H9 (cell line): Measurements from ENCODE around the gene SERINC1. TPM values are rescaled to one million over a fixed set of nuclear protein-coding genes. Genes with fewer than 3 reads are reported as not detected.

ENCODE experiments used
- DNase-seq: peaks from one replicate; pipeline ENCODE4 v3.0.0-alpha.2; 2017
- H2AFZ ChIP-seq: one replicate; pipeline ENCODE4 v1.6.1; 2013; ENCODE audit warnings: mild to moderate bottlenecking, low read length, control low read depth, moderate library complexity
- H2AK5ac ChIP-seq: 2 replicates; pipeline ENCODE4 v1.6.1; 2013; ENCODE audit warnings: low read length, control low read depth, mixed read lengths; ENCODE audit not compliant: insufficient read length
- H2BK120ac ChIP-seq: one replicate; pipeline ENCODE4 v1.6.1; 2013; ENCODE audit warnings: low read depth, mild to moderate bottlenecking, low read length, control low read depth, inconsistent platforms; ENCODE audit not compliant: poor library complexity, severe bottlenecking
- H2BK12ac ChIP-seq: 2 replicates; pipeline ENCODE4 v1.6.1; 2013; ENCODE audit warnings: low read length, control low read depth, mixed read lengths, low read depth; ENCODE audit not compliant: insufficient read length
- H2BK15ac ChIP-seq: 2 replicates; pipeline ENCODE4 v1.6.1; 2013; ENCODE audit warnings: low read depth, low read length, control low read depth
- H2BK20ac ChIP-seq: one replicate; pipeline ENCODE4 v1.6.1; 2013; ENCODE audit warnings: low read depth, mild to moderate bottlenecking, low read length, control low read depth, inconsistent platforms; ENCODE audit not compliant: poor library complexity, severe bottlenecking
- H2BK5ac ChIP-seq: 2 replicates; pipeline ENCODE4 v1.6.1; 2013; ENCODE audit warnings: low read length, control low read depth, mixed read lengths; ENCODE audit not compliant: insufficient read length
- H3K14ac ChIP-seq: 2 replicates; pipeline ENCODE4 v1.6.1; 2013; ENCODE audit warnings: low read length, control low read depth; ENCODE audit not compliant: insufficient read depth
- H3K18ac ChIP-seq: 2 replicates; pipeline ENCODE4 v1.6.1; 2013; ENCODE audit warnings: low read depth, mild to moderate bottlenecking, mixed read lengths, low read length, control low read depth; ENCODE audit not compliant: insufficient read length
- H3K23ac ChIP-seq: 2 replicates; pipeline ENCODE4 v1.6.1; 2013; ENCODE audit warnings: low read length, control low read depth, mixed read lengths, low read depth; ENCODE audit not compliant: insufficient read length
- H3K23me2 ChIP-seq: 2 replicates; pipeline ENCODE4 v1.6.1; 2013; ENCODE audit warnings: low read depth, mild to moderate bottlenecking, mixed read lengths, low read length, control low read depth; ENCODE audit not compliant: insufficient read length, poor library complexity, severe bottlenecking
- H3K27ac ChIP-seq: 2 replicates; pipeline ENCODE4 v1.5.1; 2013; ENCODE audit warnings: low read length, control low read depth, mixed read lengths, low read depth; ENCODE audit not compliant: insufficient read length
- H3K27me3 ChIP-seq: 2 replicates; pipeline ENCODE4 v1.6.1; 2013; ENCODE audit warnings: low read length, control low read depth, inconsistent platforms; ENCODE audit not compliant: insufficient read depth
- H3K4ac ChIP-seq: 2 replicates; pipeline ENCODE4 v1.6.1; 2013; ENCODE audit warnings: low read depth, mild to moderate bottlenecking, control low read depth, inconsistent platforms, low read length, moderate library complexity
- H3K4me1 ChIP-seq: 2 replicates; pipeline ENCODE4 v1.6.1; 2013; ENCODE audit warnings: low read length, control low read depth, inconsistent platforms; ENCODE audit not compliant: insufficient read depth
- H3K4me2 ChIP-seq: 2 replicates; pipeline ENCODE4 v1.6.1; 2013; ENCODE audit warnings: low read length, control low read depth, mixed read lengths; ENCODE audit not compliant: insufficient read length, insufficient read depth
- H3K56ac ChIP-seq: 2 replicates; pipeline ENCODE4 v1.6.1; 2013; ENCODE audit warnings: low read depth, mild to moderate bottlenecking, mixed read lengths, low read length, control low read depth; ENCODE audit not compliant: insufficient read length
- H3K79me1 ChIP-seq: 2 replicates; pipeline ENCODE4 v1.6.1; 2013; ENCODE audit warnings: low read depth, mild to moderate bottlenecking, moderate library complexity, low read length, control low read depth, inconsistent platforms; ENCODE audit not compliant: insufficient read depth, poor library complexity, severe bottlenecking
- H3K79me2 ChIP-seq: 2 replicates; pipeline ENCODE4 v1.6.1; 2013; ENCODE audit warnings: low read length, control low read depth, inconsistent platforms; ENCODE audit not compliant: insufficient read depth
- H3K9ac ChIP-seq: 2 replicates; pipeline ENCODE4 v1.6.1; 2013; ENCODE audit warnings: low read length, control low read depth, mixed read lengths; ENCODE audit not compliant: insufficient read length; ENCODE audit errors: extremely low read depth
- H3K9me3 ChIP-seq: one replicate; pipeline ENCODE4 v1.6.1; 2013; ENCODE audit warnings: low read depth, low read length, inconsistent platforms; ENCODE audit not compliant: control insufficient read depth
- H3T11ph ChIP-seq: one replicate; pipeline ENCODE4 v1.6.1; 2013; ENCODE audit warnings: mild to moderate bottlenecking, low read length, control low read depth, inconsistent platforms
- H4K20me1 ChIP-seq: one replicate; pipeline ENCODE4 v1.6.1; 2013; ENCODE audit not compliant: control insufficient read depth, insufficient read length, insufficient read depth
- H4K5ac ChIP-seq: 2 replicates; pipeline ENCODE4 v1.6.1; 2013; ENCODE audit warnings: low read depth, mild to moderate bottlenecking, mixed read lengths, low read length, control low read depth; ENCODE audit not compliant: insufficient read length
- H4K8ac ChIP-seq: replicated peaks from 2 replicates; pipeline ENCODE4 v1.6.1; 2013; ENCODE audit warnings: low read length, control low read depth, mixed read lengths, low read depth; ENCODE audit not compliant: insufficient read length
- H4K91ac ChIP-seq: 2 replicates; pipeline ENCODE4 v1.6.1; 2013; ENCODE audit warnings: low read depth, mild to moderate bottlenecking, moderate library complexity, mixed read lengths, low read length, control low read depth; ENCODE audit not compliant: insufficient read length
- H3K27ac Mint-ChIP-seq, 3 experiments: 2 replicates in 2 of 3; 3 replicates in 1 of 3; pipeline ENCODE4 v1.8.0; 2020 to 2021; ENCODE audit warnings: mixed read lengths in 3 of 3, mild to moderate bottlenecking in 1 of 3, moderate library complexity in 1 of 3
- H3K27me3 Mint-ChIP-seq: 2 replicates; pipeline ENCODE4 v1.8.0; 2021; ENCODE audit warnings: low read depth, mild to moderate bottlenecking, moderate library complexity, mixed read lengths
- H3K36me3 Mint-ChIP-seq, 3 experiments: 2 replicates in 2 of 3; 3 replicates in 1 of 3; pipeline ENCODE4 v1.8.0; 2020 to 2021; ENCODE audit warnings: low read depth in 3 of 3, mixed read lengths in 3 of 3; ENCODE audit not compliant: insufficient read depth in 1 of 3
- H3K4me1 Mint-ChIP-seq, 2 experiments: 2 replicates each; pipeline ENCODE4 v1.8.0; 2020; ENCODE audit warnings: mixed read lengths in 2 of 2
- H3K4me3 Mint-ChIP-seq, 2 experiments: 2 replicates in 1 of 2; 3 replicates in 1 of 2; pipeline ENCODE4 v1.8.0; 2020 to 2021; ENCODE audit warnings: mild to moderate bottlenecking in 2 of 2, mixed read lengths in 2 of 2, moderate library complexity in 1 of 2
- H3K9me3 Mint-ChIP-seq, 2 experiments: 2 replicates in 1 of 2; 3 replicates in 1 of 2; pipeline ENCODE4 v1.8.0; 2020; ENCODE audit warnings: mild to moderate bottlenecking in 2 of 2, mixed read lengths in 2 of 2, moderate library complexity in 1 of 2
- WGBS: extraction: QIAGEN DNeasy Blood & Tissue Kit; methylation state at CpG from one replicate; pipeline ENCODE4 v1.1.7; 2013; ENCODE audit warnings: missing lambda C conversion rate, low lambda C conversion rate, mixed read lengths; ENCODE audit not compliant: insufficient read length; ENCODE audit errors: extremely low coverage; 5-methylcytosine and 5-hydroxymethylcytosine counted together
- total RNA-seq: library from RNA; stranded (reverse); gene quantifications from 2 replicates; pipeline ENCODE4 v1.2.1, GENCODE V29; 2021
- TF ChIP-seq, protein P1 (sequence below): fragments of 200-600 bp; sonication (generic); conservative IDR thresholded peaks from 3 replicates; pipeline ENCODE4 v1.8.0; 2021; ENCODE audit warnings: antibody characterized with exemption, mild to moderate bottlenecking

The SERINC1 gene
- total RNA-seq, 1 experiment from 2014 or later: 48.4 TPM

- no CpG with 5 or more reads among the region's 82 CpGs for WGBS
- TF ChIP-seq, protein P1, sequence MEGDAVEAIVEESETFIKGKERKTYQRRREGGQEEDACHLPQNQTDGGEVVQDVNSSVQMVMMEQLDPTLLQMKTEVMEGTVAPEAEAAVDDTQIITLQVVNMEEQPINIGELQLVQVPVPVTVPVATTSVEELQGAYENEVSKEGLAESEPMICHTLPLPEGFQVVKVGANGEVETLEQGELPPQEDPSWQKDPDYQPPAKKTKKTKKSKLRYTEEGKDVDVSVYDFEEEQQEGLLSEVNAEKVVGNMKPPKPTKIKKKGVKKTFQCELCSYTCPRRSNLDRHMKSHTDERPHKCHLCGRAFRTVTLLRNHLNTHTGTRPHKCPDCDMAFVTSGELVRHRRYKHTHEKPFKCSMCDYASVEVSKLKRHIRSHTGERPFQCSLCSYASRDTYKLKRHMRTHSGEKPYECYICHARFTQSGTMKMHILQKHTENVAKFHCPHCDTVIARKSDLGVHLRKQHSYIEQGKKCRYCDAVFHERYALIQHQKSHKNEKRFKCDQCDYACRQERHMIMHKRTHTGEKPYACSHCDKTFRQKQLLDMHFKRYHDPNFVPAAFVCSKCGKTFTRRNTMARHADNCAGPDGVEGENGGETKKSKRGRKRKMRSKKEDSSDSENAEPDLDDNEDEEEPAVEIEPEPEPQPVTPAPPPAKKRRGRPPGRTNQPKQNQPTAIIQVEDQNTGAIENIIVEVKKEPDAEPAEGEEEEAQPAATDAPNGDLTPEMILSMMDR: peak; percentile 42; the same call in 2 of the 3 replicates
- peaks cover 5% of the 10 kb centered on the region for H3K79me1 ChIP-seq
- H3K23ac ChIP-seq: no peak within 1 kb of the TSS
- H3K4me1 ChIP-seq: peaks cover 2% of the 10 kb centered on the region; the same call in 1 of the 2 replicates
- H3T11ph ChIP-seq: no peak within 1 kb of the TSS
- peaks cover 21% of the 10 kb centered on the region; the same call in 1 of the 2 replicates for H3K27me3 ChIP-seq
- H2BK5ac ChIP-seq: no peak within 1 kb of the TSS
- Mint-ChIP-seq H3K4me1 (peaks cover 13 to 14% of the 10 kb centered on the region in 2 experiments), H3K27me3 (peaks cover 39% of the 10 kb centered on the region), H3K4me3 (peak within 1 kb of the TSS; percentile 91 to 98), H3K9me3 (no peaks in the 10 kb centered on the region; a peak in 1 of 5 replicates), H3K36me3 (no peaks in the 10 kb centered on the region; a peak in 1 of 7 replicates), H3K27ac (peak within 1 kb of the TSS; percentile 36 to 99 (median 95); a peak in 6 of 7 replicates)
- H2BK15ac ChIP-seq: no peak within 1 kb of the TSS
- H3K9ac ChIP-seq: peak within 1 kb of the TSS; percentile 86
- no peak within 1 kb of the TSS for H2BK12ac ChIP-seq
- H2AFZ ChIP-seq: peak within 1 kb of the TSS; percentile 99
- H4K91ac ChIP-seq: no peak within 1 kb of the TSS
- H4K5ac ChIP-seq: no peak within 1 kb of the TSS
- H3K23me2 ChIP-seq: no peaks in the 10 kb centered on the region
- no peak within 1 kb of the TSS for H4K8ac ChIP-seq
- peak within 1 kb of the TSS; percentile 77 for H3K14ac ChIP-seq
- no peak within 1 kb of the TSS for H3K56ac ChIP-seq
- H3K4me2 ChIP-seq: peak within 1 kb of the TSS; percentile 73
- H2BK120ac ChIP-seq: peak within 1 kb of the TSS; percentile 50
- H3K79me2 ChIP-seq: peaks cover 4% of the 10 kb centered on the region; the same call in 1 of the 2 replicates
- no peaks in the 10 kb centered on the region for H4K20me1 ChIP-seq
- H2BK20ac ChIP-seq: no peak within 1 kb of the TSS
- H3K18ac ChIP-seq: peak within 1 kb of the TSS; percentile 81
- H3K27ac ChIP-seq: no peak within 1 kb of the TSS
- DNase-seq: peak; percentile 99
- H2AK5ac ChIP-seq: no peak within 1 kb of the TSS
- no peaks in the 10 kb centered on the region for H3K9me3 ChIP-seq
- H3K4ac ChIP-seq: no peak within 1 kb of the TSS
Measured at GRCh38 chr6:122399348-122400120, 72.1 kb downstream of the SERINC1 start, which contains the start of gene HSF2. Gene HSF2 (plus strand): TSS chr6:122399652. CDS start chr6:122399738, 86 bp downstream.
